NCI-H1092 treated with DMSO at 0.1 percent for 48 hours (cell line): ENCODE measurements around the gene SHF.
A peak's percentile ranks its signal among the peaks of the same experiment; 100 is the strongest.

Source experiments
- DNase-seq: peaks from one replicate; lab custom pipeline; 2025; lab: John Stamatoyannopoulos, UW

The SHF gene

DNA sequence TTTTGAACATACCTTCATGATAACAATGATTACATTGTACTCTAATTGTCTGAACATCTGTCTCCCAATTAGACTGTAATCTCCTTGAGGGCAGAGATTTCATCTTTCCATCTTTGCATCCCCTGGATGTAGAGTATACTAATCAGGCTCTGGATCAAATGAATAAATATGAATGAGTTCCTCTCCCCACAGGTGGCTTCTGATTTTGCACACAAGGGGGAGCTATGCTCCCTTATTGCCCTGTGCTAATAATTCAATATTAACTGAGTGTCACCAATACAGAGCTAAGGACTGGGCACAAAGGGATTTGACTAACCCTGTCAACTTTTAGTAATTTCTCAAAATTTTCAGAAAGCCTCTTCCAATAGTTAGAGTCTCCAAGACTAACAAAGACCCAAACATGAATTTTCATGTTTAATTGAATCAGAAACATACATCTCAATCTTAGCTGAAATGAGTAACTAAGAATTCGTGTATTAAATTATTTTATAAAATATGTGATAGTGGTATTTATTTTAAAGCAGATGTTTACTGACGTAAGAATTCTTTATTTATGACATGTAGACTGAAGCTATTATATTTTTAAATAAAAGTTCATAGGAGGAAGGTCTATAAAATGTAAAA, 61.1 kb downstream of the SHF start:
- no peak for DNase-seq

DNA sequence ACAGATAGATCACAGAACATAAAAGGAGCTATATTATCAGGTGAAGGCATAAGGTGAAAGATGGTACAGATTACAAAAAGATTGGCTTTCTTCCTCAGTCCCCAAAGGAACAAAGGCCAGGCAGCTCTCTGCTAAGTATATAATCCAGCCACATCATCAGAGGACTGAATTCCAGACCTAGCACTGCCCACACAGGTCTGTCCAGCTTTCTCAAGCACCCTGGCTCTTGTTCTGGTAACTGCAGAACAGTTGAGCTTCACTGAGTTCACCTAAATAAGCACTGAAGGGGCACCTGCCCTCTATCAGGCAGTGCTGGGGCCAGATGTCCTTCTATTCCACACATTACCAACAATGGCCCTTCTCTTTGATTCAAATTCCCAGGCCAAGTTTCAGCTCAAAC, 64.4 kb downstream of the SHF start:
- no peak for DNase-seq

DNA sequence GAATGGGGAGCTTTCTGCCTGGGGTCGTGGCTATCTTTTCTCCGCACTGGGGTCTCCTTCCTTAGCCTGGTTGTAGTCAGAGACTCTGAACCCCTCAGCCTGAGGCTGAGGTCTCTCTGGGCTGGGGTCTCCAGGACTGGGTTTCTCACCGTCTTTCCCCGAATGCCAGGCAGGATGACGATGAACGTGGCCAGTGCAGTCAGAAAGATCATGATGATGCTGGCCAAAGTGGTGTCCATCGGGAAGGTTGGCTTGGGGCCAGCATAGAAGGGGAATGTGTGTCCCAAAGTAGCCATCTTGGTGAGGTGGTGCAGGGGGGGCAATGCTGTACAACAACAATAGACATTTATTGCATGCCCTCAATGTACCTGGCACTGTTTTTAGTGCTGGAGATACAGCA, 65.0 kb downstream of the SHF start:
- DNase-seq, result no peak

DNA sequence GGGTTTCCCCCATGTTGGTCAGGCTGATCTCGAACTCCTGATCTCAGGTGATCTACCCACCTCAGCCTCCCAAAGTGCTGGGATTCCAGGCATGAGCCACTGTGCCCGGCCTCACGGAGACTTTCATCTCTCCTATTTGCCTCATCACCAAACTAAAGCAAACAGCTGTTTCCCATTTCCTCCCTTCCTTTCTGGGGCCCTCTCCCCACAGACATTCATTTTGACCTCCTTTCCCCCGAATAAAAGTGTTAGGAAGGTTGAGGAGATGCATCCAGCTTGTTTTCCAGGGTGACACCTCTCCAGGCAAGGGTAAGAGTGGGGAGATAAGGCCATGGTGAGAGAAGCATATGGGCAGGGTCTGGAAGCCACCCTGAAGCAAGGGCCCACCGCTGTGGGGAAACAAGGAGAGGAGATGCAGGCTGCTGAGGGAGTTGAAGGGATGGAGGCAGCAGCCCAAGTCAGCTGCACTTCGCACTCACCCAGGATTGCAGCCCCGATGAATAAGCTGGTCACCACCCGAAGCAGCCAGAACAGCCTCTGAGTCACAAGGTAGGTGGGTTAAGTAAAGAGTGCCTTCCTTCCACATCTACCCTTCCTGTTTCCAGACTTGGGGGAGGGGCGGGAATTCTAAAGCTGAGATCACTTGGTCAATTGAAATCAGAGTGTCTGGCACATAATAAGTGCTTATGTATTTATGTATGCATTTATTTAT, 65.9 kb downstream of the SHF start:
- DNase-seq, result no peak

DNA sequence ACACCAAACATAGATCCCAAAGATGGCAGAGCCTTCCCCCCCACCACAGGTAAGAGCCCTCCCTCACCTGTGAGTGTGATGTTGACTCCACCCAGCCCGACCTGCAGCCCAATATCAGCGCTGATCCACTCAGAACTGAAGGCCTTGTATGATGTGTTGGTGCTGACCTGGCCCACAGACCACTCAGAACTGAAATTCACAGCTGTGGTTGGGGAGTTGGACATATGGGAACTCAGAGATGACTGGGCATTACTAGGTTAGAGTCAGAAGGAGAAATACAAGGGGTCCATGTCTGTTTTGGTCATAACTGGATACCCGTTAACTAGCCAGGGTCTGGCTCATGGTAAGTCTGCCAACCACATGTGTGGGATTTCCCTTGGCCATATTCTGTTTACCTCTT, 66.7 kb downstream of the SHF start:
- no peak for DNase-seq

DNA sequence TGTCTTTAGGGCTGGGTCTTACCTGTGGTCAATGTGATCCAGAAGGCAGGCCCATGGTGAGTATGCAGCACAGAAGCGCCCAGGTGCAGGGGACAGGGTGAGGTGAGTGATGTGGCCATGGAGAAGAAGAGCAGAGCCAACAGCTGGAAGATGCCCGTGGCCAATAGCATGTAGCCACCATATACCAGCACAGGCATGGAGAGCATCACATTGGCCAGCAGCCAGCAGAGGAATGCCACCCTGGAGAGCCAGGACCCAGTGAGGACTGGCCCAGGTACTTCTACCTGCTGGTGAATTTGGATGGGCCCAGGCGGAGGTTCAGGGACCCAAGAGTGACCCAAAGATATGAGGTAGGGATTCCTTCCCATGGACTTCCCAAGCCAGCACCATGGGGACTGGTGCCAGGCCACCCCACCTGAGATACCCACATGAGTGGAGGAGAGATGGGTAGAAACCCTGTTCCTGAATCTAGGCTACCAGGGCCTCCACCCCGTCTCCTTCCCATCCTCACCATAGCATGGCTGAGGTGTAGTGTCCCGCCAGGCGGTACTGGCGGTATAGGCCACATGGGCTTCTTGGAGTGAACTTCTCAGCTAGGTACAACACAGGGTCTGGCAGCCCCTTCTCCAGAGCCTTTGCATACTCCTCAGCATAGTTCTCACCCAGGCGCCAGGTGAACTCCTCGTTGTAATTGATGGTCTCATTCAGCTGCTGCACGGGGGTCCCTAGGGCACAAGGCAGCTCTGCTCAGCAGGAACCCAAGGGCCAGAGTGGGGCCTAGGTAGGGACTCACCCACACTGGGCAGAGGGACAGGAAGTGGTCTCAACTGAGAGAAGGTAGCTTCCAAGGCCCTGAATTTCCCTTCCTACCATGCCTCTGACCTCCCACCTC, 67.4 kb downstream of the SHF start:
- DNase-seq, result no peak

DNA sequence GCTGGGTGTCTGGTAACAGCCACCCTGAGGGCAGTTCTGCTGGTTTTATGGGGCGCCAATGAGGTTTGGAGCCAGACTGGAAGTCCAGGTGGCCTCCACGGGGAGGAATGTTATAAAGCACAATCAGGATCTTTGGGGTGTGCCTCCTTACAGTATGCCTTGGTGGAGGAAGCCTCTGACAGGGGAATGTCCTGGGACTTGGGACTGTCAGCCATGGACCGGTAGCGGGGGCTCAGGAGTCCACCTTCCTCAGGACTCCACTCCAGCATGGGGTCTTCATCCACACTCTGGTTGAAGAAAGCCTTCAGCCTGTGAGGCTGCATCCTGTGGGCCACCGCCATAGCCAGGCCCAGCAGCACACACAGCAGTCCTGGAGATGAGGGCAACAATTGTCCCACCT, 68.8 kb downstream of the SHF start:
- DNase-seq, result no peak

DNA sequence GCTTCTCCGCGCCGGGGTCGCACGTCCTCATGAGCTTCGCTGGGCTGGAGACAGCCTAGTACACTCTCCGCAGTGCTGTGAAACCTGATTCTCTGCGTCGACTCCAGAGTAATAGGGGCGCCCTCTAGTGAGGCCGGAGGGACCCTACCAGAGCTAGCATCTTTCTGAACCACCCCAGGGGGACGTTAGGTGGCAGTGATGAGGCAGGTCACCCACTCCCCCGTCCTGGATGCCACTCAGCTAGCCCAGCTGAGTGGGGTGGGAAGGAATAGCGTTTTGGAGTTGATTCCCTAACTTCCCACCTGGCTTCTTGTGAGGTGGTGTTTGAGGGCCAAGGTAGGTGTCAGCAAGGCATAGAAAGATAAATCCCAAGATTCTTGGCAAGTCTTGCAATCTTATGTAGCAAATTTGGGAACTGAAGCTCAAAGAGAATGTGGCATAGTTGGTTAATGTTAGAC, 69.6 kb downstream of the SHF start:
- peak; percentile 90 for DNase-seq

DNA sequence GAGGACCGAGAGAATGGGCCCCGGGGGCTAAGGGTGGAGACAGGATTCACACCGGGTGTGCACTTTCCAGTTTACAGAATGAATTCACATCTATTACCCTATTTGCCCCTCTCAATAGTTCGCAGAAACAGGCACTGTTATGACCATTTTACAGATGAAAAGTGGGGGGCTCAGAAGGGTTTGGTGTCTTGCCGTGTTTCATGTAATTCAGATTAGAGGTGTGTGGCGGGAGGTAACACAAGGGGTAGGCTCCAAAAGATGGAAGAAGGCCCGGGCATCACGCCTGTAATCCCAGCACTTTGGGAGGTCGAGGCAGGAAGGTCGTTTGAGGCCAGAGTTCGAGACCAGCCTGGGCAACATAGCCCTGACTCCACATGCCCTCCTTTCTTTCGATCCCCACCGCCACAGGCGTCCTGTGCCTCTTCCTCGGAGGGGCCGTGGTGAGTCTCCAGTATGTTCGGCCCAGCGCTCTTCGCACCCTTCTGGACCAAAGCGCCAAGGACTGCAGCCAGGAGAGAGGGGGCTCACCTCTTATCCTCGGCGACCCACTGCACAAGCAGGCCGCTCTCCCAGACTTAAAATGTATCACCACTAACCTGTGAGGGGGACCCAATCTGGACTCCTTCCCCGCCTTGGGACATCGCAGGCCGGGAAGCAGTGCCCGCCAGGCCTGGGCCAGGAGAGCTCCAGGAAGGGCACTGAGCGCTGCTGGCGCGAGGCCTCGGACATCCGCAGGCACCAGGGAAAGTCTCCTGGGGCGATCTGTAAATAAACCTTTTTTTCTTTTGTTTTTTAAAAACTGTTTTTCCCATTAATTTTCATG, 70.2 kb downstream of the SHF start:
- DNase-seq, result no peak
